ENCODE results near the gene RLBP1.

- TF ChIP-seq, protein P1, sequence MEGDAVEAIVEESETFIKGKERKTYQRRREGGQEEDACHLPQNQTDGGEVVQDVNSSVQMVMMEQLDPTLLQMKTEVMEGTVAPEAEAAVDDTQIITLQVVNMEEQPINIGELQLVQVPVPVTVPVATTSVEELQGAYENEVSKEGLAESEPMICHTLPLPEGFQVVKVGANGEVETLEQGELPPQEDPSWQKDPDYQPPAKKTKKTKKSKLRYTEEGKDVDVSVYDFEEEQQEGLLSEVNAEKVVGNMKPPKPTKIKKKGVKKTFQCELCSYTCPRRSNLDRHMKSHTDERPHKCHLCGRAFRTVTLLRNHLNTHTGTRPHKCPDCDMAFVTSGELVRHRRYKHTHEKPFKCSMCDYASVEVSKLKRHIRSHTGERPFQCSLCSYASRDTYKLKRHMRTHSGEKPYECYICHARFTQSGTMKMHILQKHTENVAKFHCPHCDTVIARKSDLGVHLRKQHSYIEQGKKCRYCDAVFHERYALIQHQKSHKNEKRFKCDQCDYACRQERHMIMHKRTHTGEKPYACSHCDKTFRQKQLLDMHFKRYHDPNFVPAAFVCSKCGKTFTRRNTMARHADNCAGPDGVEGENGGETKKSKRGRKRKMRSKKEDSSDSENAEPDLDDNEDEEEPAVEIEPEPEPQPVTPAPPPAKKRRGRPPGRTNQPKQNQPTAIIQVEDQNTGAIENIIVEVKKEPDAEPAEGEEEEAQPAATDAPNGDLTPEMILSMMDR (IDR thresholded peaks at IDR 0.05; ENCODE audit: insufficient read depth, low read length): no peak
- no peak for TF ChIP-seq POLR2AphosphoS5 (IDR thresholded peaks at IDR 0.05; ENCODE audit: low read depth)
Measured at GRCh38 chr15:89168316-89168833, 53.0 kb downstream of the RLBP1 start.

Measured in HL-60 (cell line).